Measurements from ENCODE around the gene HYAL3. TPM values are rescaled to one million over a fixed set of nuclear protein-coding genes. Genes with fewer than 3 reads are reported as not detected.

Gene HYAL3
- total and polyA plus RNA-seq, 2 experiments from 2014 or later: 2.4 to 7.1 TPM

DNA sequence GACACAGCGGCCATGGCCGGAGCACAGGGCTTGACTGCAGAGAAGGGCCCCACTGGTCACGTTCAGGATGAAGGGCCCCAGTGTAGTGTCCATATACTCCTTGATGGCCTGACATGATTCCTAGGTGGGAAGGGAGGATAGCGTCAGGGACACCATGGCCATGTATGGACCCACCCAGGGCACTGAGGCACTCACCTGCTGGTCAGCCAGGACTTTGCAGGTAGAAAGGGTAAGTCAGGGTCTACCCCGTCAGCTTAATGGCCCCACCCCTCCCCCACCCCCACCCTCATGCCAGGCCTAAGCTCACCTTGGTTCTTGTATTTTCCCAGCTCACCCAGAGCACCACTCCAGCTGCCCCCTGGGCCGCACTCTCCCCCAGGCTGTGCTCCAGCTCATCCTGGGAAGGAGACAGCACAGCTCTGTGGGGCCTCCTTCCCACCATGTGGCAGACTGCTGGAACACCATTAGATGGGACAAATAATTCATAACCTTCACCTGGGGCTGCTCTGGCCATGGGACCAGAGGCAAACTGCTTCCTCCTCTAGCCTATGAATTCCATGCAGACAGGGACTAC lies 1.6 kb upstream of the HYAL3 start:
- Mint-ChIP-seq H3K27me3 (ENCODE audit: insufficient read depth, low read depth, poor library complexity) (peaks cover 22% of the 10 kb centered on the region), H3K9me3 (peaks cover 8% of the 10 kb centered on the region; the same call in 2 of the 3 replicates), H3K27ac (peak overlapping the region; percentile 52; the same call in 1 of the 2 replicates), H3K4me1 (peaks cover 22% of the 10 kb centered on the region), H3K36me3 (ENCODE audit: low read depth) (0 out of 3 replicates have a peak, but pooled peaks cover 5% of the 10 kb centered on the region), H3K4me3 (no peak overlapping the region)
- Histone ChIP-seq H3K27me3 (ENCODE audit: insufficient read depth) (no peaks in the 10 kb centered on the region), H3K36me3 (ENCODE audit: insufficient read depth) (no peaks in the 10 kb centered on the region), H3K27ac (ENCODE audit: low read depth) (no peak overlapping the region), H3F3A (replicated peaks; ENCODE audit: low read depth) (peaks cover 17% of the 10 kb centered on the region), H2AFZ (no peak overlapping the region), H3K79me2 (replicated peaks; ENCODE audit: insufficient read depth) (no peaks in the 10 kb centered on the region), H4K20me1 (replicated peaks; ENCODE audit: insufficient read depth) (no peaks in the 10 kb centered on the region), H3K4me2 (0 out of 2 replicates have a peak overlapping the region, but pooled peaks have one; percentile 51), H3K9me2 (ENCODE audit: insufficient read depth) (no peaks in the 10 kb centered on the region), H3K4me1 (ENCODE audit: insufficient read depth) (peaks cover 25% of the 10 kb centered on the region), H3K4me3 (no peak overlapping the region)
- TF ChIP-seq, protein P1, sequence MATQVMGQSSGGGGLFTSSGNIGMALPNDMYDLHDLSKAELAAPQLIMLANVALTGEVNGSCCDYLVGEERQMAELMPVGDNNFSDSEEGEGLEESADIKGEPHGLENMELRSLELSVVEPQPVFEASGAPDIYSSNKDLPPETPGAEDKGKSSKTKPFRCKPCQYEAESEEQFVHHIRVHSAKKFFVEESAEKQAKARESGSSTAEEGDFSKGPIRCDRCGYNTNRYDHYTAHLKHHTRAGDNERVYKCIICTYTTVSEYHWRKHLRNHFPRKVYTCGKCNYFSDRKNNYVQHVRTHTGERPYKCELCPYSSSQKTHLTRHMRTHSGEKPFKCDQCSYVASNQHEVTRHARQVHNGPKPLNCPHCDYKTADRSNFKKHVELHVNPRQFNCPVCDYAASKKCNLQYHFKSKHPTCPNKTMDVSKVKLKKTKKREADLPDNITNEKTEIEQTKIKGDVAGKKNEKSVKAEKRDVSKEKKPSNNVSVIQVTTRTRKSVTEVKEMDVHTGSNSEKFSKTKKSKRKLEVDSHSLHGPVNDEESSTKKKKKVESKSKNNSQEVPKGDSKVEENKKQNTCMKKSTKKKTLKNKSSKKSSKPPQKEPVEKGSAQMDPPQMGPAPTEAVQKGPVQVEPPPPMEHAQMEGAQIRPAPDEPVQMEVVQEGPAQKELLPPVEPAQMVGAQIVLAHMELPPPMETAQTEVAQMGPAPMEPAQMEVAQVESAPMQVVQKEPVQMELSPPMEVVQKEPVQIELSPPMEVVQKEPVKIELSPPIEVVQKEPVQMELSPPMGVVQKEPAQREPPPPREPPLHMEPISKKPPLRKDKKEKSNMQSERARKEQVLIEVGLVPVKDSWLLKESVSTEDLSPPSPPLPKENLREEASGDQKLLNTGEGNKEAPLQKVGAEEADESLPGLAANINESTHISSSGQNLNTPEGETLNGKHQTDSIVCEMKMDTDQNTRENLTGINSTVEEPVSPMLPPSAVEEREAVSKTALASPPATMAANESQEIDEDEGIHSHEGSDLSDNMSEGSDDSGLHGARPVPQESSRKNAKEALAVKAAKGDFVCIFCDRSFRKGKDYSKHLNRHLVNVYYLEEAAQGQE (IDR thresholded peaks at IDR 0.05; ENCODE audit: unreplicated experiment): no peak
- TF ChIP-seq, protein P2, sequence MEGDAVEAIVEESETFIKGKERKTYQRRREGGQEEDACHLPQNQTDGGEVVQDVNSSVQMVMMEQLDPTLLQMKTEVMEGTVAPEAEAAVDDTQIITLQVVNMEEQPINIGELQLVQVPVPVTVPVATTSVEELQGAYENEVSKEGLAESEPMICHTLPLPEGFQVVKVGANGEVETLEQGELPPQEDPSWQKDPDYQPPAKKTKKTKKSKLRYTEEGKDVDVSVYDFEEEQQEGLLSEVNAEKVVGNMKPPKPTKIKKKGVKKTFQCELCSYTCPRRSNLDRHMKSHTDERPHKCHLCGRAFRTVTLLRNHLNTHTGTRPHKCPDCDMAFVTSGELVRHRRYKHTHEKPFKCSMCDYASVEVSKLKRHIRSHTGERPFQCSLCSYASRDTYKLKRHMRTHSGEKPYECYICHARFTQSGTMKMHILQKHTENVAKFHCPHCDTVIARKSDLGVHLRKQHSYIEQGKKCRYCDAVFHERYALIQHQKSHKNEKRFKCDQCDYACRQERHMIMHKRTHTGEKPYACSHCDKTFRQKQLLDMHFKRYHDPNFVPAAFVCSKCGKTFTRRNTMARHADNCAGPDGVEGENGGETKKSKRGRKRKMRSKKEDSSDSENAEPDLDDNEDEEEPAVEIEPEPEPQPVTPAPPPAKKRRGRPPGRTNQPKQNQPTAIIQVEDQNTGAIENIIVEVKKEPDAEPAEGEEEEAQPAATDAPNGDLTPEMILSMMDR (conservative IDR thresholded peaks at IDR 0.05; ENCODE audit: low read depth in 2 of 2): 0 out of 4 replicates have a peak, but pooled peaks of 1 of the 2 experiments have one; percentile 11
- no peak for DNase-seq (ENCODE audit: low spot score)
- ATAC-seq: no peak

DNA sequence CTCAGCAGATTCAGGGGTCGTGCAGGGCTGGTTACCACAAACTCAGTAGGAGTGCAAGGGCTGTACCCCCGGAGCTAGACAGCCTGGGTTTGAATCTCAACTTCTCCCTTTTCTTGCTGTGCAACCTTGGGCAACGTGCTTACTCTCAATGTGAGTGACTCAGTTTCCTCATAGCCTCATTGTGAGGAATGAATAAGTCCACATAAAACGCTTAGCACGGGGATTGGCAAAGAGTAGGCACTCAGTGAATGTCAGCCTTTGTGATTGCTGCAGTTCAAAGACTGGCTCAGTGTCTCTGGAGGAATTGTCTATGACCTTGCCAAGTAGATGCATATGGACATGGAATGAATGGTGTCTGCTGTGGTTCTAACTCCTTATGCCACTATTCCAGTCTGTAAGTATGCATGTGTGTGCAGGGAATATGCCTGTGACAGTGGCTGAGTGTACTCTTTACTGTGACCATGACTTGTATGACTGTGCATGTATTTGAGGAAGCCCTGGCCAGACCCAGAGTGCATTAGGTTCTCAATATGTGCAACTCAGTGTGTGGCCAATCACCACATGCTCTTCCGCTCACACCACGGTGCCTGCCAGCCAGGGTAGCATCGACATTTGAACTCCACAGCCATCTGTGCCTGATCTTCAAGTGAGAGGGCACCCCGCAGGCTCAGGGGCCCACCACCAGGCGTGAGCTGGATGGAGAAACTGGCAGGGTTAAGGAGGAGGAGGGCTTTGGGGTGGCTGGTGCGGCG lies 900 bp upstream of the HYAL3 start:
- no peaks in the 10 kb centered on the region for H3K27me3 ChIP-seq (ENCODE audit: insufficient read depth)
- no peaks in the 10 kb centered on the region for H3K79me2 ChIP-seq (replicated peaks; ENCODE audit: insufficient read depth)
- H3K36me3 Mint-ChIP-seq (ENCODE audit: low read depth): 0 out of 3 replicates have a peak, but pooled peaks cover 5% of the 10 kb centered on the region
- peaks cover 23% of the 10 kb centered on the region for H3K27me3 Mint-ChIP-seq (ENCODE audit: insufficient read depth, low read depth, poor library complexity)
- peak overlapping the region; percentile 56; the same call in 1 of the 2 replicates for H3K27ac ChIP-seq (ENCODE audit: low read depth)
- no peak for ATAC-seq
- peaks cover 22% of the 10 kb centered on the region for H3K4me1 Mint-ChIP-seq
- H4K20me1 ChIP-seq (replicated peaks; ENCODE audit: insufficient read depth): no peaks in the 10 kb centered on the region
- H3F3A ChIP-seq (replicated peaks; ENCODE audit: low read depth): peaks cover 17% of the 10 kb centered on the region
- no peaks in the 10 kb centered on the region for H3K9me2 ChIP-seq (ENCODE audit: insufficient read depth)
- peak overlapping the region; percentile 77 for H3K4me2 ChIP-seq
- peak overlapping the region; percentile 44; the same call in 1 of the 2 replicates for H2AFZ ChIP-seq
- peak overlapping the region; percentile 52; the same call in 1 of the 2 replicates for H3K27ac Mint-ChIP-seq
- peak overlapping the region; percentile 98 for H3K4me3 Mint-ChIP-seq
- no peaks in the 10 kb centered on the region for H3K36me3 ChIP-seq (ENCODE audit: insufficient read depth)
- peak overlapping the region; percentile 49 for H3K4me3 ChIP-seq
- DNase-seq (ENCODE audit: low spot score): no peak
- H3K9me3 Mint-ChIP-seq: peaks cover 6% of the 10 kb centered on the region; the same call in 2 of the 3 replicates
- H3K4me1 ChIP-seq (ENCODE audit: insufficient read depth): peaks cover 25% of the 10 kb centered on the region
- TF ChIP-seq STAT1 (IDR thresholded peaks at IDR 0.05; ENCODE audit: unreplicated experiment): no peak
- TF ChIP-seq, protein P2 (conservative IDR thresholded peaks at IDR 0.05; ENCODE audit: low read depth in 2 of 2): no peak
- TF ChIP-seq JUNB (IDR thresholded peaks at IDR 0.05; ENCODE audit: unreplicated experiment): no peak
- TF ChIP-seq ZNF114 (CRISPR knock-in tag; IDR thresholded peaks at IDR 0.05): no peak

Measured in GM23338 (cell line).